ENCODE results near the gene EVA1A. TPM values are rescaled to one million over a fixed set of nuclear protein-coding genes. Genes with fewer than 3 reads are reported as not detected.

The EVA1A gene
- total and polyA plus RNA-seq, 4 donors = 30.1 to 102 (median 43.5) TPM

GRCh38 chr2:75549401-75550253 is 11.1 kb downstream of the EVA1A start:
- TF ChIP-seq, protein P1, sequence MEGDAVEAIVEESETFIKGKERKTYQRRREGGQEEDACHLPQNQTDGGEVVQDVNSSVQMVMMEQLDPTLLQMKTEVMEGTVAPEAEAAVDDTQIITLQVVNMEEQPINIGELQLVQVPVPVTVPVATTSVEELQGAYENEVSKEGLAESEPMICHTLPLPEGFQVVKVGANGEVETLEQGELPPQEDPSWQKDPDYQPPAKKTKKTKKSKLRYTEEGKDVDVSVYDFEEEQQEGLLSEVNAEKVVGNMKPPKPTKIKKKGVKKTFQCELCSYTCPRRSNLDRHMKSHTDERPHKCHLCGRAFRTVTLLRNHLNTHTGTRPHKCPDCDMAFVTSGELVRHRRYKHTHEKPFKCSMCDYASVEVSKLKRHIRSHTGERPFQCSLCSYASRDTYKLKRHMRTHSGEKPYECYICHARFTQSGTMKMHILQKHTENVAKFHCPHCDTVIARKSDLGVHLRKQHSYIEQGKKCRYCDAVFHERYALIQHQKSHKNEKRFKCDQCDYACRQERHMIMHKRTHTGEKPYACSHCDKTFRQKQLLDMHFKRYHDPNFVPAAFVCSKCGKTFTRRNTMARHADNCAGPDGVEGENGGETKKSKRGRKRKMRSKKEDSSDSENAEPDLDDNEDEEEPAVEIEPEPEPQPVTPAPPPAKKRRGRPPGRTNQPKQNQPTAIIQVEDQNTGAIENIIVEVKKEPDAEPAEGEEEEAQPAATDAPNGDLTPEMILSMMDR (IDR thresholded peaks at IDR 0.05; ENCODE audit: control extremely low read depth, extremely low read depth) = no peak
- DNase-seq (no peak), ATAC-seq (ENCODE audit: insufficient read depth, low FRiP score) (no peak)
- H3K9me3 ChIP-seq (ENCODE audit: control insufficient read depth in 4 of 4, insufficient read depth in 3 of 4, low read length in 3 of 4) = peaks cover 0 to 2% (median 0%) of the 10 kb centered on the region in 4 donors
- H3K4me1 ChIP-seq (ENCODE audit: control insufficient read depth in 5 of 5, insufficient read depth in 5 of 5, low read length in 5 of 5) = peaks cover 0 to 1% (median 0%) of the 10 kb centered on the region in 5 donors
- no peaks in the 10 kb centered on the region for H3K36me3 ChIP-seq (ENCODE audit: control insufficient read depth in 4 of 4, insufficient read depth in 4 of 4, low read length in 4 of 4)
- no peak overlapping the region for H3K27ac ChIP-seq (ENCODE audit: low read depth in 1 of 2, low read length in 1 of 2)
- H3K4me3 ChIP-seq = no peak overlapping the region
- no peaks in the 10 kb centered on the region for H3K27me3 ChIP-seq (ENCODE audit: control insufficient read depth in 3 of 3, insufficient read depth in 3 of 3, low read length in 2 of 3)
- 71 to 73% methylated on average over 2 of the region's 2 CpGs for WGBS, 2 donors
- H3K9ac ChIP-seq (ENCODE audit: insufficient read depth in 1 of 2, low read length in 2 of 2) = no peak overlapping the region

DNA sequence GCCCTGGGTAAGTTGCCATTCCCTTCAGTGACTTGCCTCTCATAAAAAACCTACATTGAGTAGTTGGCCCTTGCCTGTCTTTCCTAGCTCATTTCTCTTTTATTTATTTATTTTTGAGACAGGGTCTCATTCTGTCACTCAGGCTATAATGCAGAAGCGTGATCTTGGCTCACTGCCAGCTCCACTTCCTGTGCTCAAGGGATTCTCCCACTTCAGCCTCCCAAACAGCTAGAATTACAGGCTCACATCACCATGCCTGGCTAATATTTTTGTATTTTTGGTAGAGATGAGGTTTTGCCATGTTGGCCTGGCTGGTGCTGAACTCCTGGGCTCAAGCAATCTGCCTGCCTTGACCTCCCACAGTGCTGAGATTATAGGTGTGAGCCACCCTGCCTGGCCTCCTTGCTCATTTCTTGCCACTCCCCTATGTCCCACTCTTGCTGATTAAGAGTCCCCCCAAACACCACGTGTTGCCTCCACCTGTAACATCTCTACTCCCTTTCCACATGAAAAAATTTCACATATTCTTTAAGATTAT is 12.6 kb downstream of the EVA1A start:
- no peak for ATAC-seq (ENCODE audit: insufficient read depth, low FRiP score)
- peak in 1 of 3 donors; percentile 37 for DNase-seq
- Histone ChIP-seq H3K9ac (ENCODE audit: insufficient read depth in 1 of 2, low read length in 2 of 2) (no peak overlapping the region), H3K27ac (ENCODE audit: low read depth in 1 of 2, low read length in 1 of 2) (no peak overlapping the region), H3K36me3 (ENCODE audit: control insufficient read depth in 4 of 4, insufficient read depth in 4 of 4, low read length in 4 of 4) (no peaks in the 10 kb centered on the region), H3K4me3 (no peak overlapping the region), H3K27me3 (ENCODE audit: control insufficient read depth in 3 of 3, insufficient read depth in 3 of 3, low read length in 2 of 3) (no peaks in the 10 kb centered on the region), H3K9me3 (ENCODE audit: control insufficient read depth in 4 of 4, insufficient read depth in 3 of 4, low read length in 3 of 4) (peaks cover 0 to 2% (median 0%) of the 10 kb centered on the region in 4 donors), H3K4me1 (ENCODE audit: control insufficient read depth in 5 of 5, insufficient read depth in 5 of 5, low read length in 5 of 5) (no peaks in the 10 kb centered on the region)
- TF ChIP-seq, protein P1 (IDR thresholded peaks at IDR 0.05; ENCODE audit: control extremely low read depth, extremely low read depth) = no peak
- 42% methylated on average over 2 of the region's 2 CpGs for WGBS, 2 donors

DNA sequence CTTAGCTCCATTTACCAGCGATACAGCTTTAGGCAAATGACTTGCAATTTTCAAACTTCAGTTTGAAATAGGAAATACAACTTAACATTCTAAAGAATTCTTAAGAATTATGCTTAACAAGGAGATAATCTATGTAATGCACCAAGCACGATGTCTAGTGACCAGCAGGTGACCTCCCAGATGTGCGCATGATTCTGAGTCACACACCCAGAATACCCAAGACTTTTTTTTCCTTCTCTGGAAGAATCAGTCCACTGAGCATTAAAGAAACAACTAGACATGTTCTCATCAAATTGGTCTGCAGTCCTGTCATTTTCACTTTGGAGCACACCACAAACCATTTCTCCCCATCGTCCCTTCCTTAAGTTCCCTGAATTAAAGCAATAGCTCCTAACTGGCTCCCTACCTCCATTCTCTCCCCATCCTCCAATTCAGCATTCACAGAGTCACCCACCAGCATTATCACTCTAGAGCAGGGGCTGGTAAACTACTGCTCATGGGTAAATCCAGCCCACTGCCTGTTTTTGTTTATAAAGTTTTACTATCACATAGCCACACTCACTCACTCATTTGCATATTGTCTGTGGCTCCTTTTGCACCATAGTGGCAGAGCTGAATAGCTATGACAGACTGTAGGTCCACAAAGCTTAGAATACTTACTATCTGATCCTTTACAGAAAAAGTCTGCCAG is 13.2 kb downstream of the EVA1A start:
- TF ChIP-seq, protein P1 (IDR thresholded peaks at IDR 0.05; ENCODE audit: control extremely low read depth, extremely low read depth) = no peak
- Histone ChIP-seq H3K9ac (ENCODE audit: insufficient read depth in 1 of 2, low read length in 2 of 2) (no peak overlapping the region), H3K9me3 (ENCODE audit: control insufficient read depth in 4 of 4, insufficient read depth in 3 of 4, low read length in 3 of 4) (peaks cover 0 to 2% (median 0%) of the 10 kb centered on the region in 4 donors), H3K27me3 (ENCODE audit: control insufficient read depth in 3 of 3, insufficient read depth in 3 of 3, low read length in 2 of 3) (no peaks in the 10 kb centered on the region), H3K4me3 (no peak overlapping the region), H3K36me3 (ENCODE audit: control insufficient read depth in 4 of 4, insufficient read depth in 4 of 4, low read length in 4 of 4) (no peaks in the 10 kb centered on the region), H3K4me1 (ENCODE audit: control insufficient read depth in 5 of 5, insufficient read depth in 5 of 5, low read length in 5 of 5) (no peaks in the 10 kb centered on the region), H3K27ac (ENCODE audit: low read depth in 1 of 2, low read length in 1 of 2) (peak overlapping the region in 1 of 2 donors; percentile 52)
- WGBS, 2 donors = 71 to 78% methylated on average over 4 of the region's 4 CpGs
- no peak for ATAC-seq (ENCODE audit: insufficient read depth, low FRiP score)
- no peak for DNase-seq
